NOMO-1 treated with dmso at 0.1 percent for 144 hours (cell line): ENCODE data around the gene SH3PXD2B.
"Not testable (repeated sequence)": the region's sequence is repeated elsewhere in the genome, so short reads cannot be mapped to it uniquely, and the experiment has no call there.

Experiments
- DNase-seq: peaks from one replicate; lab custom pipeline; 2025; ENCODE audit not compliant: unreplicated experiment; lab: John Stamatoyannopoulos, UW

Gene SH3PXD2B

DNA sequence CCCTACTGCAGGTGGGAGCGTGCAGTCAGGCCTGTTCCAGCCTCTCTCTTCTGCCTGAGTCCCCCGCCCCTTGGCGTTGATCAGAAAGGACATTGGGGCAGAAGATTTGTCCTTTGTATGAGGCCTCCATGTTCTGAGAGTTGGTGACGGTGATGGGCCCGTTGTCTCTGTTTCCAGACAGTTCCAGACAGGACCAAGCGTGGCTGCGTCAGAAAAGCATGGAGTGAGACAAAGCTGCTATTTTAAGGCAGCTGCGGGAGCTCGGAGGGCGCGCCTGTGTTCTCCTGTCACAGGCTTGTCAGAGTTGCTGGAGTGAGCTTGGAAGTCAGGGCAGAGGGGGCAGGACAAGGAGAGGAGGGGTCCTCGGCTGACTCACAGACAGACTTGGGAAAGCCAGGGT is 32.1 kb upstream of the SH3PXD2B start:
- no peak for DNase-seq

DNA sequence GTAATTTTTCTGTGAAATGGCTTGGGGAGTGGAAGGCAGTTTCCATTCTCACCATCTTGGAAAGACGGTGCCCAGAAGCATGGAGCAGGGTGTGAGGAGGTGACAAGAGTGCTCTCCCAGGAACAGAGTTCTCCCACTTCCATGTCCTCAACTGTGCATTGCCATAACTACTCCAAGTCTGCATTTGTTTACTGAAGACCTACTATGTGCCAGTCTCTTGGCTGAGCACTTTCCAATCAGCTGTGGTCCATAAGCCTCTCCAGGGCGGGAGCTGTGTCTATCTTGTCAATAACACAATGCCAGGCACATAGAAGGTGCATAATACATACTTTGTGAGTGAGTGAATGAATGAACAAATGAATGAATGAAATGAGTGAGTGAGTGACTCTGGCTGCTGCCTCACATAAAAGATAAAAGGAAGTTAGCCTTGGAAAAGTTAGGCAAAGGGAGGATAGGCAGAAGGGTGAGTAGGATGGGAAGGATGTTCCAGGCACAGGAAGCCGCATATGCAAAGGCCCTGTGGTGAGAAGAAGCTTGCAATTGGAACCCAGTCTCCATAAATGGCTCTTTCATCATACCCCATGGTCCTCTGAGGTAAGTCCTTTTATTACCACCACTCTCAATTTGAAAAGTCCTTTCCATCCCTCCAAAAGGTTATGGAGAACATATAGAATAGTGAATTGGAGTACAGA is 31.3 kb upstream of the SH3PXD2B start:
- DNase-seq, result no peak

DNA sequence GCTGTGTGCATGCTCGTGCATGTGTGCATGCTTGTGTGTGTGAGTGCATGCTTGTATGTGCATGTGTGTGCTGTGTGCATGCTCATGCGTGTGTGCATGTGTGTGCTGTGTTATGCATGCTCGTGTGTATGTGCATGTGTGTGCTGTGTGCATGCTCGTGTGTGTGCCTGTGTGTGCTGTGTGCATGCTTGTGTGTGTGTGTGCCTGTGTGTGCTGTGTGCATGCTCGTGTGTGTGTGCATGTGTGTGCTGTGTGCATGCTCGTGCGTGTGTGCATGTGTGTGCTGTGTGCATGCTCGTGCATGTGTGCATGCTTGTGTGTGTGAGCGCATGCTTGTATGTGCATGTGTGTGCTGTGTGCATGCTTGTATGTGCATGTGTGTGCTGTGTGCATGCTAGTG is 30.3 kb upstream of the SH3PXD2B start:
- DNase-seq, result no peak

DNA sequence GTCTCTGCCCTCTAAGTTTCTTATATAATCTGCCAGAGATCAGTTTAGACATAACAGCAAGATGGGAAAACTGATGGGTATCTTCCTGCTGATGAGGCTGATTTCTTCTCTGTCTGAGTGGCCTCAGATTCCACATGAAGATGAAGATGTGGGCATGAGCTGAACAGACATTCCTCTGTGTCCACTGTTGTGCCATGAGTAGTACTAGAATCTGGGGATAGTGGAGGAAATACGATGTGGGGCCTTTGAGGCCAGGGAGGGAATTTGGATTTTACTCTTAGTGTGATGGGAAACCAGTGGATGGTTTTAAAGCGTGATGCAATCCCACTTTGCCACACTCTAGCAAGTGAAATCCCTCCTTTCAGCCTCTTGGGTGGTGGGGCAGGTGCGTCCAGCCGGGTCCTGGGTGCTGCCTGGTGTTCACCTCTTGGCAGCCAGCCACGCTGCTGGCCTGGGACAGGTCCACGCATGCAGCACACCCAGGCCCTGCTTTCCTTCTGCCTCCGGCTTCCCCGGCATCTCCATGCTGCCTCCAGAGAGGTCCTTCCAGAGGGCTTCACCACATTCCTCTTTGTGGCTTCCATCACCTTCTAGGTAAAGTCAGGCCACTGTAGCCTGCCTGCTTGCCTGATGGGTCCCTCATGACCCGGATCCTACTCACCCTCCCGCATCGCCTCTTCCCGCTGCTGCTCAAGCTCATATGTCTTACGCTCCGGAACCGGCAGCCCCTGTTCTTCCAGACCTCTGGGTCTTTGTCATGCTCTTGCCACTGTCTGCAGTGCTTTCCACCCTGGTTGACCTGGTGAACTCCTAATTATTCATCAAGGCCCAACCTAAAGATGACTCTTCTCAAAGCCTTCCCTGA is 28.1 kb upstream of the SH3PXD2B start:
- no peak for DNase-seq

DNA sequence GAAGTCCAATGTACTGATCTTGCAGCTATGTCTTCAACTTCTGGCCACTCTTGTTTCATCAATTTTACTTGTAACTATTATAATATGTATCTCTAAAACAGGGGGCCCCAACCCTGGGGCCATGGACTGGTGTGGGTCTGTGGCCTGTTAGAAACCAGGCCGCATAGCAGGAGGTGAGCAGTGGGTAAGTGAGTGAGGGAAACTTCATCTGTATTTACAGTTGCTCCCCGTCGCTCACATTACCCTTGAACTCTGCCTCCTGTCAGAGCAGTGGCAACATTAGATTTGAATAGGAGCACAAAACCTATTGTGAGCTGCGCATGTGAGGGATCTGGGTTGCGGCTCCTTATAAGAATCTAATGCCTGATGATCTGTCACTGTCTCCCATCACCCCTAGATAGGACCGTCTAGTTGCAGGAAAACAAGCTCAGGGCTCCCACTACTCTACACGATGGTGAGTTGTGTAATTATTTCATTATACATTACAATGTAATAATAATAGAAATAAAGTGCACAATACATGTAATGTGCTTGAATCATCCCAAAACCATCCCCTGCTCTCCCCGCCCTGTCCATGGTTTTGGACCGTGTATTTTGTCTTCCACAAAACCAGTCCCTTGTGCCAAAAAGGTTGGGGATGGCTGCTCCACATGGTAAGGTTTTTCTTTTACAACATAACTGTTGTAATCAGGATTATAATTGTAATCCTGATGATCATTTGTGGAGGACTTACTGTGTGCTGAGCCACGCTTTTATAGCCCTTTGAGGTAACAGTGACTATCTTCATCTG is 26.9 kb upstream of the SH3PXD2B start:
- DNase-seq, result no peak

DNA sequence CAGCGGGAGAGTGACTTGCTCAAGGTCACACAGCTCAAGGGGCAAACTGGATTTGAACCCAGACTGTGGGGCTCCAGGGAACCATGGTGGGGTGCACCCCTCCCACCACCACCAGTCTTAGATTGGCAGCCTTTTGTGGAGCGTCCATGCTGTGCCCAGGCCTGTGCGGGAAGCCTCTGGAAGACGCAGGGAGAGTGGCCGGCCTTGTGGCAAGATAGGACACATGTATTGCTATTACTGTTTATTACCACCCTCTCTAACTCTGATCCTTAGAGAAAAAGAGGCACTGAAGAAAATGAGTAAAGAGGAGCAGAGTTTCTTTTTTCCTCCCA is 25.4 kb upstream of the SH3PXD2B start:
- no peak for DNase-seq

DNA sequence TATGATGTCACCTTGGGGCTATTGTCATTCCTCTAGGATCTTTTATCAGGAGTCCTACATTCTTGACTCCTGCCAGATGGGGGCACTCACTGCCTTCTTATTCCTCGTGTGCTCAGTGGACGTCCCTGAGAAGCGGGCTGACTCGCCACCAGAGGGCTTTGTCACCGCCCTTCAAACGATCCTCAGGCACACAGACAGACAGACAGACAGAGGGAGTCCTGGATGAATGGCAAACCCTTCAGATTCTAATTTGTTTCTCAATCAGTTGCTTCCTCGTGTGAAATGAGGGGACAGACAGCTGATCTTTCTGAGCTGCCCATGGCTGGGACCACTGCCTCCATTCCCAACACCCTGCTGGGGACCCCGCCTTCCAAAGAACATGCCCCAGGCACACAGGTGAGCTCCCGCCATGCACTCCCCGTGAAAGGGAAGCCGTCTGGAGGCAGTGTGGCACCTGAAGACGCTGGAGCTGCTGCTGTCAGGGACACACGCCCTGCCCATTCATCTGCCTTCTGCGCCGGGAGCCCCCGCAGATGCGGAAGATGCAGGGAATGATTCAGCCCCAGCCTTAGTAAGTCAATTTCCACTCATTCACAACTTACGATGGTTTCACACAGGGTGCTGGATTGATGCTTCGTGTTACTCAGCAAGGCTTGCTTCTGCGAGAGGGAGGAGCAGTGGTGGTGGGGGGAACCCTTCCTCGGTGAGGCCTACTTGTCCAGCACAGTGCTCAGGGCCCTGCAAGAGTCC is 24.9 kb upstream of the SH3PXD2B start:
- peak; percentile 59 for DNase-seq

DNA sequence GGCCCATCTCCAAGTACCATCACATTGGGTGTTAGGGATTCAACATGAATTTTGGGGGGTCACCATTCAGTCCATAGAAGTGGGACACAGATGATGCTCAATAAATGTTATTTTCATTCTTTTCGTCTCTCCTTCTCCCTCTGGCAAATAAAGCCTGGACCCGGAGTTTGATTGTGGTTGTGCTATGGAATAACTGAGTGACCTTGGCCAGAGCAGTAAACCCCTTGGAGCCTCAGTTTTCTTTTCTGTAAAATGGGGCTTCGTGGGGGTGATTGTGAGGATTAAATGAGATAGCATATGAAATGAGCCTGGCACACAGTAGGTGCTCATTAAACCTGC is 24.3 kb upstream of the SH3PXD2B start:
- not testable (repeated sequence) for DNase-seq

DNA sequence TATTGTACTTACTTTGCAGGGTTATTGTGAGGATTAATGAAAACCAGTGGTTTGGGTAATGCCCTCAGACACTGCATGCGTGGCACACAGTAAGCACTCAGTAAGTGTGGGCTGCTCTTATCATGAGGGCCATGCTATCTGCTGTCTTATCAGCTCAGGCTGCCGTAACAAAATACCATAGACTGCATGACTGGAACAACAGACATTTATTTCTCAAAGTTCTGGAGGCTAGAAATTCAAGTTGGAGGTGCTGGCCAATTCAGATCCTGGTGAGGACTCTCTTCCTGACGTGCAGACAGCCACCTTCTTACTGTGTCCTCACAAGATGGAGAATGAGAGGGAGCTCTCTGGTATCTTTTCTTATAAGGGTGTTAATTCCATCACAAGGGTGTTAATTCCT is 23.9 kb upstream of the SH3PXD2B start:
- no peak for DNase-seq

DNA sequence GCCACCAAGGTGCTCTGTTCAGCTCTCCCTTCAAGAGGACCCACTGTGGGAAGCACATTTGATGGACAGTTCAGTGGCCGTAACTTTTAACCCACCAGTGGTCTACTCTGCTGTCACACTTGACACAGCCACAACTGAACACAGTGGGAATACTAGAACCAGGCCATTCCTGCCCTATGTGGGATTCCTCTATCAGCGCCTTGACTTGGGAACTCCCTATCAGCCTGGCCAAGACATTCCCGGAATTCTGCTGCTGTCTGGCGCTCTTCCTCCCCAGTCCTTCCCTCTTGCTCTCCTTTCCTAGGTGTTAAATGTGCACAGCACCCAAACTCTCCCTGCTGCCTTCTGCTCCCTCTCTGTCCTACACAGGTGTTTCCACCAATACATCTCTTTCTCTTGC is 23.1 kb upstream of the SH3PXD2B start:
- DNase-seq, result no peak

DNA sequence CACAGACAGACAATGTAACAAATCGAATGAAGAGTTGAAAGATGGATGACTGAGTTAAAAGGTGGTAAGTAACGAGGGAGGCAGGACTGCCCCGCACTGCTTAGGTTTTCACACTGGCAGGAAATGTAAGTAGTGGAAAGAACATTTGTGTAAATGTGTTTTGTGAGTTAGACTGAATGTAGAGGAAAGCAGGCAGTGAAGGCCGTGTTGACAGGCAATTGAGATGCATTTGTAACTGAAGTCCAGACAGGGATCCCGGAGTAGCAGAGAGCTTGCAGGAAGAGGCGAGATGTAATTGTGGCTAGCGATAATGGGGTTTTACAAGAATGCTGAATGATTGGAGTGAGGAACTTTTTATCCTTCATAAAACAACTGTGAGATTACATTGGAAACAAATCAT is 20.0 kb upstream of the SH3PXD2B start:
- no peak for DNase-seq

DNA sequence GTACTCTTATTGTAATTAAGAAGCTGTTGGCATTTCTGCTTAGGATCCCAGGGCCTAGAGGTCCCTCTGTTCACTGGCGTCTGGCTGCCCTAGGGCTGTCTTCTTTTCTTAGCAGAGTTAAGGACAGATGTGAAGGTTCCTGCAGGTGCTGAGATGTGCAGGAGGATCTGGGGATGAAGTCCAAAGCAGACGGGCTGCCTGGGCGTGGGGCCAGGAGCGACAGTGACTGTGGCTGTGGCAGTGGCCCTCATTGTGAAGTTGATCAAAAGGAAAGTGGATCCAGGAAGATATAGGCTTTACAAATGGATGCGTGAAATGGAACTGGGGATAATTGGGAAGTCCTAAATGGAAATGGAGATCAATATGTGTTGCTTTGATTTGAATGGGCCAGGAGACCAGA is 19.1 kb upstream of the SH3PXD2B start:
- no peak for DNase-seq

DNA sequence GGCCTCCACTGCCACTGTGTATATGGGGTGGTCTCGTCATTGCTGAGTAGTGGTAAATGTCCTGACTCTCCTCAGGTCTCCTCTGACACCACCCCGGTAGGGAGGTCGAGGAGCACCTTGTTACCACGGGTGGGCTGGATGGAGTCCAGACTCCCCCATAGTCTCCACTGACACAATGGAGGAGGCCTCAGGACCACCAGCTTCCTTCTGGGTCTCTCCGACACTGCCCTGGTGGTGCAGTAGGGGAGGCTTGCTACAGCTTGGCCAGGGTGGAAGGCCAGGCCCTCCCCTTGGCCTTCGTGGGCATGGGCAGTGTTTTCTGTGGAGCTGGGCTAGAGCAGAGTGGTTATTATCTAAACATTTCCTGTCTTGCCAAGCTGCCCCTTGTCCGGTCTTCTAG is 15.4 kb upstream of the SH3PXD2B start:
- DNase-seq, result no peak

DNA sequence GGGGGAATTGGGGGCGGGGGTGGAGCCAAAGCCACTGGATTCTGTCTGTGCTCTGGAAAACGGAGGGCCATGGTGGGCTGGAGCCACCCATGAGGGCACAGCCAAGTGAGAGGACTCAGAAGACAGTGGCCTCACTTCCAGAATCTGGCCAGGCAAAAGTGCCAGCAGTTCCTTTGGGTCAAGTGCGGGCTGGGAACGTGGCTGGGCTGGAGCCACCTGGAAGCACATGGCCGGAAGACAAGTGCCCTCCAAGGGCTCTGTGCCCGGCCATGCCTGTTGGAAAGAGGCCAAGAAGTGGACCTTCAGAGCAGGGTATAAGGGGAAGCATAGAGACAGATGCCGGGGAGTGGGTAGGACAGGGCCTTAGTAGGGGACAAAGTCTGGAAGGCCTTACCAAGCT is 11.7 kb upstream of the SH3PXD2B start:
- no peak for DNase-seq

DNA sequence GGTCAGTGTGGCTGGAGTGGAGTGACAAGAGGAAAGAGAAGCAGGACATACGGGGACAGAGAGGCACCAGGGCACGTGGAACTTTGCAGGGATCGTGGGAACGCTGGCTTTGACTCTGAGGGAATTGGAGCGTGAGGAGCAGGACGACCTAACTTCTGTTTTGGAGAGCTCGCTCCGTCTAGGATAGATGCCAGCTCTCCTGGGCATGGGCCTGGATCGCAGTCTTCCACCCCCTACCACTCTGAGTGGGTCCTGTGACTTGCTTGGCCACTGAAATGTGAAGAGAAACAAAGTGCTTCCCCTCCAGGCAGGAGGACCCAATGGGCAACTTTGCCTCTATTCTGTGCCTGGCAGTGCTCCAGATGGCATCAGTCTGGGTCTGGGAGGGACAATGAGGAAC is 8.7 kb upstream of the SH3PXD2B start:
- no peak for DNase-seq

DNA sequence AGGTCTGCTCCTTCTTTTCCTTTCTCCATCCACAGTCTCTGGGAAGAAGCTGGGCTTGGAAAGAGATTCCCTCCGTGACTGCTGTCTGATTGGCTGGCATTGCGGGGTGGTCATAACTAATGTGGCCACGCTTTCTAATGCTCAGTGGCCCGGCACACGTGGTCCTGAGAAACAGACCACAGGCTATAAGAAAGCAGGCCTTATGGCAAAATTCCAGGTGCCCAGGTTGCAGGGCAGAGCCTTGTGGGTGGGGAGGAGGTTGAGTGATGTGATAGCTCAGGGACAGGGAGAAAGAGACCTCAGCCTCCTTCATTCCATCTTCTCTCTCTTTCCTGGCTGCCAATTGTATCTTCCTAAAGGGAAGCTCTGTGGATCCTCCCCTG is 5.4 kb upstream of the SH3PXD2B start:
- DNase-seq, result no peak

DNA sequence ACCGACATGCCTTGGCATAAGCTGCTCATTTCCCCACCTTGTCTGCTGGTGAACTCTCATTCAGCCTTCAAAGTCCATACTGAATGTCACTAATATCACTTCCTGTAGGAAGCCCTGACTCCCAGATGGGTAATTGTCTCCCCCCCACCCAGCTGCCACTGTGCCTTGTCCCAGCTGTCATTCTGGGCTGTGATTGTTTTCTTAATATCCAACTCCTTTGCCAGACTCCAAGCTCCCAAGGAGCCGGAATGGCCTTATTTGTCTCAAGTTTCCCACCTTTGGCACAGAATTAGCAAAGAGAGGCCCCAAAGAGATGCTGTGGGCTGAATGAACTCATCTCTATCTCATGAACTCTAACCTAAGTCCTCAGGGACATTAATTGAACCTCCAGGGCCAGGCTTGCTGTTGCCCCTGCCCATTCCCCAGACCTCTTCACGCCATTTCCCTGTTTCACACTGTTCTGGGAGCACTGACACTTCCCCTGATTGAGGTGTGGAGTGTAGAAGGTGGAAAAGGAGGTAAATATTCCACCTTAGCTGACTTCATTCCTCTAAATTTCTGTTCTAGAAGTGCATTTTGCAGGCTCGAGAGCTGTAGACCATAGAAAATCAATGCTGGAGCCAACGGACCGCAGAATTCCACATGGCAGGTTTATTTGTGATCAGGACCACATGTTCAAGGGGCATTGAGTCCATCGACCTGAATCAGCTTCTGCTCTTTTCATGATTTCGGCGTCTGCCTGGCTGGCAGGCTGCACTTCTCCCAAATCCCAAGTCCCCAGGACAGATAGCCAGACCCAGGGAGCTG is 4.9 kb upstream of the SH3PXD2B start:
- no peak for DNase-seq

DNA sequence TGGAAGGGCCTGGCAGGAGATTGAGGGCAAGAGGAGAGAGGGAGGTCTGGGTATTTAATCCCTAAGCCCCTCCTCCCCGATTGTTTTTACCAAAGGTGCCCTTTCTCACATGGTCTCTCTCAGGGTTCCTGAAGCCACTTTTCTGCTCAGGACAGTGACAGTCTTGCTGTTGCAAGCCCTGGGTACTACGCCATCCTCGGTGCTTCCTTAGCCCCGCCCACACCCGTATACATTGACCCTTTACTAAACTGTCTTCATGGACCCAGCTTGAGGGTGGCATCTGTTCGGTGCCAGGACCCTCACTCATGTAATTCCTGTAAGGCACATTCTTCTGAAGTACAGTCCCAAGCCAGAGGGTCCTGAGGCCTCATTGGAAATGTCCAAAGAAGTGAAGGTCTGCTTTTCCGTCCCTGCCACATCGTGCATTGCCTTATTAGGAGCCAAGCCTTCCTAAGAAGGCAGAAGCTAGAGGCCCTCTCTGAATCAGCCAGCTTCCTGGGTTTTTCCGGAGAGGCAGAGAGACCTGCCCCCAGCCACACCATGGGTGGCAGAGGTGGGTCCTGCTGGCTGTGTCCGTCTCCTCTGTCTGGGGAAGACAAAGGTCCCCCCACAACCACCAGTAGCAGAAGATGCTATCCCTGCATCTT is 1.9 kb upstream of the SH3PXD2B start:
- no peak for DNase-seq

DNA sequence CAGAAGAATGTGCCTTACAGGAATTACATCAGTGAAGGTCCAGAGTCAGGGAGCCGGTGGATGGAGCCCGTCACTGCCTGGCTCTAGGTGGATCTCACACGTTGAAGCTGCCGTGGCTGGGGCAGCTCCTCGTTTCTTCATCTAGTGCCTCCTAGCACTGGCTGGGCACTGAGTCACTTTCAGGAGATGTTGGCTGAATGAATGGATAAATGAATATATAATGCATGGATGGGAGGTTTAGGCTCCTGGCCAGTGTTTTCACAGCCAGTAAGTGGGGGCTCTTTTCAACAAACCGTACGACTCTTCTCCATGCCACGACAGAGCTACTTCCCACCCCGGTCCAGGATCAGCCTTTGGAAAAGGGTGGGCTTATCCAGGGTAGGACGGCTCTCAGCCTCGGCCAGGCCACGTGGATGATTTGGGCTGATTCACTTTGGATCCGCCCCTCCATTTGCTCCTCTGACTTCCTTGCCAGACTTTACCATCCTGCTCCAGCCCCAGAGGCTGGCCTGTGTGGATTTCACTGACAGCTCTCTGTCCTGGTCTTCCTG is 1.3 kb upstream of the SH3PXD2B start:
- no peak for DNase-seq

DNA sequence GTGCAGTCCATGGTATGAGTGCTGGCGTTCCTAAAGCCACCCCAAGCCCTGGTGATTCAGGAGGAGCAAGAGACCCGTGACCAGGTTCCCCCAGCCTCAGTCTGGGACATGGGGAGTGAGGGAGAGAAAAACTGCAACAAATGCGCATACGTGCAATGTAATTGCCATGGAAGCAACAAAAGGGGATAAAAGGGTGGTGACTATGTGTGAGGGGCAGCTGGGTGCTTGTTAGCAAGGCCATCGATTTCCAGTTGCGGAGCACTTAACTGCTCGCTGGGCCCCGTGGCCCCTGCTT is 709 bp upstream of the SH3PXD2B start:
- no peak for DNase-seq
